GM18870 (cell line): Measurements from ENCODE around the gene ING3.
"Not testable (repeated sequence)": the region's sequence is repeated elsewhere in the genome, so short reads cannot be mapped to it uniquely, and the experiment has no call there.

Experiments used
- ATAC-seq: cut with Tn5 transposase; IDR thresholded peaks from one replicate; pipeline ENCODE4 v1.9.1; 2021; ENCODE audit warnings: moderate library complexity; ENCODE audit not compliant: unreplicated experiment

ING3 gene

GRCh38 chr7:120949998-120950538 is 509 bp upstream of the ING3 start:
- ATAC-seq: no peak

DNA sequence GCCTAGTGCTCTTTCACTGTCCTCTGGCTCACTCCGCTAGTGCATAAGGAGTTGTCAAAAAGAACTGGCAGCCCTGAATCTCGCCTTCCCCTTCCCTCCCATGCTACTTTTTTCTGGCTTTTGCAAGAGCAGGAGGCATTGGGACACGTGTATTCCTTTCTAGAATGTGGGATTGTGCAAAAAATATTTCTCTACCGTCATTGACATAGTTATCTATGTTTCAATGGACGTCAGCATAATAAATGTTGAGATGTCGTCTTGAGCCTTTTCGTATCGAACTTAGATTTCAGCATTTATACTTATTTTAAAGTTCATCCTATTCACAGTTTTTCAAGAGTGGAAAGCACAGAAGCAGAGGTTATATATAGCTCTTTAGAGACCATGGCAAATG is 727 bp downstream of the ING3 start:
- no peak for ATAC-seq

DNA sequence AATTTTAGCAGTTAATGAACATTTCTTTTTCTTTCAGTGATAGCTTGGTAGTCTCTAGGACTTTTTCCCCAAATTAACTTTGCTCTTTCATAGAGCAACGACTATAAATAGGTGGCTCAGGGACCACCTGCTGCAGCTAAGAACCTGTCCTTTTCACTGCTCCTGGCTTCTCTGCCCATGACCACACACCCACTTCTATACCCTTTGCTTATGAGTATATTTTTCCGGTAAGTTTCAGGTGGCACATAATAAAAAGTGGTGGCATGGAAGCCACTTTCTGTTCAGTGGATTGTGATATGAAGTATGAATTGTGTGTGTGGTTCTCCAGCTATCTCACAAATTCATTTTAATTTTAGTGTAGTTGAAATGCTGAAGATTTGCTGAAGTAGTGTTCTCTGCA is 1.2 kb downstream of the ING3 start:
- ATAC-seq: no peak

GRCh38 chr7:120955577-120956149 is 5.1 kb downstream of the ING3 start:
- ATAC-seq: peak; percentile 56

DNA sequence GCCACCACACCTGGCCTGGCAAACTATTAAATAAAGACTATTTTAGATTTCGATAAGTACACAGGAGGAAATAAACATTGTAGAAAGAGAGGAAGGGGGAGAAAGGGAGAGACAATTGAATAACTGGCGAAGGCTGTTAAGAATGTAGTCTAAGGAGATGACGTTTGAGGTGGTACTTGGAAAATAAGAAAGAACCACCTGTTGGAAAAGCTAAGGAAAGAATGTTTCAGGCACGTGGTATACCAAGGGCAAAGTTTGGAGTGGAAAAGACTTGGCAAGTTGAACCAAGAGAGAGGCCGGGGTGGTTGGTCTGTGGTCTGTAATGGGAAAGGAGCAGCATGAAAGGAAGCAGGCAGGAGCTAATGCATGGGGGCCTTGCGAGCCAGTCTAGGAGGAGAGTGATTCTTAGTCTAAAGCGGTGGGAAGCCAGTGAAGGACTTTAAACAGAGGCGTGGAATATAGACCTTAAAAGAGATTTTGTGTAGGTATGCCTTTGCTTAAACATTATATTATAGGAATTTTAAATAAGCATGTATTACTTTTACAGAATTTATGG is 9.4 kb downstream of the ING3 start:
- no peak for ATAC-seq

DNA sequence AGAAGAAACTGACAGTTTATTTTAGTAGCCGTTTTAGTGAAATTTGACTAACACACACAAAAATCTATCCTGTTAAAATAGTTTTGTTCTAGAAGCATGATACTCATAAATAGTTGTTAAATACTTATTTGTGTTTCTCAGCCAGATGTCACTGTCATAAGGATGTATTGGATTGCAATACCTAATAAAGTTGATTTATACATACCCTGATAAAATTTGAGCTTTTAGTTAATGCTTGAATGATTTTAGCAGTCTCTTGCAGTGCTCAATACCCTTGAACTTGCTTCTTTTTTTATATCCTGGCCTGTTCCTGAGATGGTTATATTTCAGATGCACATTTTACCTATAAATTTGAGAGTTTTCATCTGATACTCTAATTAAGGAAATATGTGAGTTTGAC is 10.1 kb downstream of the ING3 start:
- ATAC-seq: no peak

DNA sequence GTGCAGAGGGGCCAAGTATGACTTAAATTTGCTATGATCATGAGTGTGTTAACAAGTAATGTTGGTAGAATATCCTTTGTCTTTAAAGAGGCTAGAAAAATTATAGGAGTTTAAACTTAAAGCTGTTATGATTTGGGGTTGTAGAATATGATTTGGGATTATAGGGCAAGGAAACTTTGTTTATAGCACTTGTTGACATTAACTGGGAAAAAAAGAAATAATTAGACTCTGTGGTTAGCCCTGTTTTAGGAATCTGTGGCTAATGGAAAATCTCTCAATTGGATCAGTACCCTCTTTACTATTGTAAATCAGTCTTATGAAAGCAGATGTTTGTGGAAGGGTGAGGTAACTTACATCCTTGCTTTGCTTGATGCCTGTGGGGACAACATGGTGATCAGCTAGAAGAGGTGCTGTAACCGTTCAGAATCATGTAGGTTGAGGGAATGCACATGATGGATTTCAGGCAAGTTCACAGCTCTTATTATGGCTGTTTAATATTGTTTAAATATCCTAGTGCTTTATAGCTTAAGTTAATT is 11.1 kb downstream of the ING3 start:
- no peak for ATAC-seq

DNA sequence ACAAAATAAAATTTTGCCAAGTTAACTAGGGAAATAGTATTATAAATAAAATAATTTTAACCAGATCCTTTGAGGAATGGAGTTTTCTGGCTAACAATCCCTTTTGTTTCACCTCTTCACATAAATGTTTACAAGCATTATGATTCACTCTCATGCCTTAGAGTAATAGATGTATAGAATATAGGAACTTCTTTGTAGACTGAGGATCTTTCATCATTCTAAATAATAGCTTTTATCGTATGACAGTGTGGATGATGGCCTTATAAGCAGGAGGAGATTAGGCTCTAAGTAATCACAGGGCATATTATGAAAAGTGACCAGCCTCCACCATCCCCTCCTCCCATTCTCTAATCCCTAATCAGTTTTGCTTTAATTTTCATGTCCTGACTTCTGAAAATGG is 13.5 kb downstream of the ING3 start:
- no peak for ATAC-seq

- no peak for ATAC-seq
These were observed 16.4 kb downstream of the ING3 start for GRCh38 chr7:120966961-120967360.

GRCh38 chr7:120973849-120974248 is 23.3 kb downstream of the ING3 start:
- no peak for ATAC-seq

DNA sequence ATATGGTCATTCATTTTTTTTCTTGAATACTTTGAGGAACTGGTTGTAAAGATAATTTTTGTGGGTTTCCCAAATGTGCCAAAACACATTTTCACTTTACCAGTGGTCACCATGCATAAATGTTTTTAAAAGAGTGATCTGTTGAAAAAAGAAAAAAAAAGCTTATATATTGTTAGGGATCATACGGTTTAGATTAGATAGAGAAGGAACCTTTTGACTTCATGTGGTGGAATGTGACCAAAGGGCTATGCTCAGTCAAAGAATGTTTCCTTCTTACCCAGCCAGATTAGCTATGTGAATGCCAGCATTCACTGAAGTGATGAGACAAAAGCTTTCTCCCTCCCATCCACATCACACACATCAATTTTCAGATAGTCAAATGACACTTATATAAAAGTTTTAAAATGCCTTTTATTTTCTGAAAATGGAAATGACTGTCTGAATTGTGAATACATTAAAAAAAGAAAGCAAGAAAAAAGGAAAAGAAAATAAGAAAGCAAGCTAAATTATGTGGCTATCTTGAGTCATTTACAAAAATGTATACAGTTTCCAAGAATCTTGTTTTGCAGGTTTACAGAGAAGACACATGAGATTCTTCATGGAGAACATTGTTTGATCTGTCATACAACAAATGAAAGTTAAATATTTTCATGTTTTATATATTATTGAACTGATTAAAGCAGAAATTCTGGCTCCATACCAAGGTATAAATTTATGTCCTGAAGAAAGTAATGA is 29.4 kb downstream of the ING3 start:
- ATAC-seq: no peak

DNA sequence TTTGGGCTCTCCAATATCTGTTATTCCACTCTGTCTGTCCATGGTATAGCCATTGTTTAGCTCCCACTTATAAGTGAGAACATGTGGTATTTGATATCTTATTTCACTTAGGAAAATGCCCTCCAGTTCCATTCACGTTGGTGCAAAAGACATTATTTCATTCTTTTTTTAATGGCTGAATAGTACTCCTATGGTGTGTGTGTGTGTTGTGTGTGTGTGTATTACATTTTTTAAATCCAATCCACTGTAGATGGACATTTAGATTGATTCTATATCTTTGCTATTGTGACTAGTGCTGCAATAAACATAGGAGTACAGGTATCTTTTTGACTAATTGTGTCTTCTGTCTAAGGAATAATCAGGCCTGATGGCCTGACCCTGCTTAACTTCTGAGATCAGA is 30.5 kb downstream of the ING3 start:
- ATAC-seq: no peak

DNA sequence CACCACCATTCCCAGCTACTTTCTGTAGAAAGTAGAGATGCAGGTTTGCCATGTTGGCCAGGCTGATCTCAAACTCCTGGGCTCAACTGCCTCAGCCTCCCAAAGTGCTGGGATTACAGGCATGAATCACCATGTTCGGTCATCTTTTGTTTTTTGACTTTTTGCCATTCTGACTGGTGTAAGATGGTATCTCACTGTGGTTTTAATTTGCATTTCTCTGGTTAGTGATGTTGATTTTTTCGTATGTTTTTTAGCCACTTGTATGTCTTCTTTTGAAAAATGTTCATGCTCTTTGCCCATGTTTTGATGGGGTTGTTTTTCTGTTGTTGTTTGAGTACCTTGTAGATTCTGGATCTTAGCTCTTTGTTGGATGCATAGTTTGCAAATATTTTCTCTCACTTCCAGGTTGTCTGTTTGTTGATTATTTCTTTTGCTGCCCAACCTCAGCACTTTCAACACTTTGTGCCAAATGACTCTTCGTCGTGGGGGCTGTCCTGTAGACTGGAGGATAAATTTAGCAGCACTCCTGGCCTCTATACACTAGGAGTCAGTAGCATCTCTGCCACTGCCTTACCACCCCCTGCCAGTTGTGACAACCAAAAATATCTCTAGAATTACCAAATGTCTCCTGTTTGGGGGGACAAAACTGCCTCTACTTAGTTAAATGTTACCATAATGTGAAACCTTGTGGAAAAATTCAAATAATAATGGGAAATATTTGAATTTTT is 31.5 kb downstream of the ING3 start:
- peak; percentile 48 for ATAC-seq

- ATAC-seq: not testable (repeated sequence)
These were observed 33.0 kb downstream of the ING3 start for GRCh38 chr7:120983592-120983991.

DNA sequence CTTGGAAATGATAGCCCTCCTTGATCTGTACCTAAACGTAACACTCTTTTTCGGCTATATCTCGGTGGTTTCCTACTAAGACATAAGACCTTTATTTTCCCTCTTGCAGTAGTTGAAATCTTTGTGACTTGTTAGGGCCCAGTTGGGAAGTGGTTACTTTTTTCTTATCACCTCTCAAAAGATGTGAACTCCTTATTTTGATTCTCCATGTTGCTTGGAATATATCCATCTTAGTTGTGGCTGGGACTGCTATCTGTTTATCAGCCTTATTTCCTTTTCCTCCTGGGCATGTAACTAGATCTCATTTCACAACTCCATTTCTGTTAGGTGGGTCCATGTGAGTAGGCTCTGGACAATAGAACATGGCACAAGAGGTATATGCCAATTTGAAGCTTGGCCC is 33.8 kb downstream of the ING3 start:
- ATAC-seq: no peak

DNA sequence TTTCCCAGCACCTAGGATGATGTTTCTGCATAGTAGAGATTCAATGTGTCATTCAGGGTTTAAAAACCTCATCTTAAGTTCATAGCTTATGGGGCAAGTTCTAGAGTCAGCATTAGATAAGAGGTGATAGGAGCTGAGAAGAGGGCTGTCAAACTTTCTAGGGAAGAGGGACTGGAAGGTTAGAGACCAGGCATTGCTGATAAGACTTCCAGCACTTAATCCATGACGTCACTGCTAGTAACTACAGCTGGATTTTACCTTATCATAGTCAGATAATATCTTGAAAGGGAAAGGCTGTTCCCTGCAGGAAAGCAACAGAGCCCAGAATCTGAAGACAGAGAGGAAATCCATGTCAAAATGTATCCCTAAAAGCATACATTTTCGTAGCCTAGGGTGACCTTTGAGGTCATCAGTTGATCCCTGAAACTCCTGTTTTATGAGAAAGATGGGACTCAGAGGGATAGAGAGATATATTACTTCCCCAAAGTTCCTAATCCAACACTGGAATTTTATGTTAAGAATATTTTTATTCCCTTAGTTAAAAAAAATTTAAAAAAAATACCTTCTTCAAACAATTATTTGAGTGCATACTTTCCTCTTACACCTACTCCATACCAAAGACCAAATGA is 34.7 kb downstream of the ING3 start:
- ATAC-seq: no peak

GRCh38 chr7:120985839-120986238 is 35.3 kb downstream of the ING3 start:
- no peak for ATAC-seq

- no peak for ATAC-seq
These were observed 36.1 kb downstream of the ING3 start for GRCh38 chr7:120986650-120987049.

- ATAC-seq: no peak
These were observed 36.7 kb downstream of the ING3 start for GRCh38 chr7:120987280-120987679.

DNA sequence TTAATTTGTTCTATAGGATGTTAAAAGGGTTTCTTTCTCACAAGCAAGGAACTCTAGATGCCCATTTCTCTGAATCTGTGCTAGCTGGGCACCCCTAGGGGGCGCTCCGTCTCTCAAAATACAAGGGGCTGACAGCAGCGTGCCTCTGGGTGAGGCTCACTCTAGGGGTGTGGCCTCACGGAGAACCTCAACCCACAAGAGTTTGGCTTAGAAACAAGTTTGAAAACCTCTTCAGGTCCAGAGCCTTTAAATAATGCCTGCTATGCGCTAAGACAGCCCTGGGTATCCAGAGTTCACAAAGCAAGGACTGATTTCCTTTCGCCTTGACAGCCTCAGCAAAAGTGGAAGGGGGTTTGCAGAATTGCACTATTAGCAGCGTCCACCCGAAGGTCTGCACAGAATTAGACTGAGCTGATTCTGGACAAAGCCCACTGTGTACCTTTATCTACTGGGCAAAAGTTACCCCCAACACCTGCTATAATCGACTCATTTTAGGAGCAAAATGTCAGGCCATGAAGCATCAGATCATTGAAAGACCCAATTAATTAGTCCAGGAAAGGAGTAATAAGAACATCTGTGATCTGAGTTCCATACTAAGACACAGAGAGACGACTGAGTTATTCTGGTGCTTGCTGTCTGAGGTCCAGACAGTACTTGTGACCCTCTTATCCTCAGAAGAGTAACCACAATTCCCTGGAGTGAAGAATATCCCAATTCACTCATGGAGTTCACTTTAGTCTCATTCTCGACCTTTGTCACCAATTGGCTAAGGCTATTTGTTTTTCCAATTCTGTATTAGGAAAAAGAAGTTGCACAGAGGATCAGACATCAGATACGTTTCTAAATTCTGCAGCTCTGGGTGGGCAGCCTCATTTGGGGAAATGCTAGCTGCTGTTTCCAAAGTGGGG is 37.4 kb downstream of the ING3 start:
- ATAC-seq: peak; percentile 88
